Stimulated activated CD8-positive, alpha-beta memory T cell treated with anti-CD3 and anti-CD28 coated beads, Interleukin-15, amount 100 ng/mL, for 24 hours (primary cell): ENCODE measurements around the gene SLC17A3.

Experiments
- DNase-seq: peaks from one replicate; pipeline ENCODE4 v3.0.0-alpha.2; 2020; ENCODE audit warnings: low read depth

The SLC17A3 gene

GRCh38 chr6:25835442-25836283 is 38.4 kb downstream of the SLC17A3 start:
- DNase-seq = no peak

DNA sequence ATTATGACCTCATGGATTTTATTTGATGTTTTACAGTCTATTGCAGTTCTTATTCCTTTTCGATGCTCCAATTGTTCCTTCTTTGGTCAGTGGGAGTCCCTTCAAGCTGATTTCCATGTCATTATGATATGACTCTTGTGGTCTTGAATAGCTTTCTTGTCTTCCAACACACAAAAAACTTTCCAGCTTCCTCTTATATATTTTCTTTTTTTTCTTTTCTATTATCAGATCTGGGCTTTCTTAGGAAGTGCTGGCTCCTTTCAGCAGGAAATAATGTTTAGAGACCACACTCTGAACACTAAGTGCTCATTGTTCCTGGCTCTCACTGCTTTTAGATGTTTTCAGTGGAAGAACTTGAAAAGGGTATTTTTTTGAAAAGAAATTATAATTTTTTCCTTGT is 39.1 kb downstream of the SLC17A3 start:
- no peak for DNase-seq

GRCh38 chr6:25833136-25833535 is 40.9 kb downstream of the SLC17A3 start:
- DNase-seq = no peak

DNA sequence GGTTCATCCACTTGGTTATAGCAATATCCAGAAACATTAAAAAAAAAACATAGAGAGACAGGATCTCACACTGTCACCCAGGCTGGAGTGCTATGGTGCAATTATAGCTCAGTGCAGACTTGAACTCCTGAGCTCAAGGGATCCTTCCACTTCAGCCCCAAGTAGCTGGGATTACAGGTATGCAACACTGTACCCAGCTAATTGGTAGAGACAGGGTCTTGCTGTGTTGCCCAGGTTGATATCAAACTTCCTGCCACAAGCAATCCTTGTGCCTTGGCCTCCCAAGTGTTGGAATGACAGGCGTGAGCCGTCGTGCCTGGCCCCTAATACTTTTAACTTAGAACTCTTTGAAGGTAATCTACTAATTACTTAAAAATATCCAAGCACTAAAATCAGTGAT is 41.4 kb downstream of the SLC17A3 start:
- DNase-seq = no peak

GRCh38 chr6:25832307-25832662 is 41.8 kb downstream of the SLC17A3 start:
- no peak for DNase-seq

DNA sequence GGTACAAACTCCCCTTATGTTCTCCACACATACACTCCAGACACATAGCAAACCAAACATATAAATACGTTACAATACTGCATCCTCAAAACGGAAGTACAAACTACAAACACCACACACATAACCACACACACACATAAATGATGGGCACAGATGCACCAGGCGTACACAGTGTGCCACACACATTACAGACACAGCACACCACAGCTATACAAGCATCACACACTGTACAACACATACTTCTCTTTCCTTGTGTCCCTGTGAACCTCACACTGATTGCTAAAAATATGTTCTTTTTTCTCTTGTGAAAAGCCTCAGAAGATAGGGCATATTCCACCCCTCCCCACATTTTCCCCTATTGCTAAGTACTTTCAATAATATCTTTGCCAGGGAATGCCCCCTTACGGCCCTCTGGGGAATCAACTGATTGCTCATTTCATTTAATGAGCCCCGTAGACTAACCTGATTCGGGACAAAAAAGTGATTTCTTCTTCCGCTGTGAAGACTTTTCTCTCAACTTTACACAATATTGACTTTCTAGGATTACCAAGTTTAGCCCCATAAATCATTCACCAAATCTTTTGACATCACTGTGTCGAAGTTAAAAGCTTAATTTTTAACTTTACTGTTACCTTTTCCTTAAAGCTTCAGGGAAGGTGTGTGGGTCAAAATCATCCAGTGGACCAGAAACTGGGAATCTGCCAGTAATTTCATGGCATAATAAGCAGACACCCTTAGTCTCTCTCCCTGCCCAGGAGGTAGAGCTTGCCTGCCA is 42.3 kb downstream of the SLC17A3 start, which contains the start of gene SLC17A1:
Gene SLC17A1, minus strand, starts transcription at position 521 of the 775 bp plus-strand sequence. CDS start 1,495 bp downstream, outside the sequence.
- DNase-seq = no peak

- no peak for DNase-seq
Measured at GRCh38 chr6:25830458-25830857, 43.6 kb downstream of the SLC17A3 start.

DNA sequence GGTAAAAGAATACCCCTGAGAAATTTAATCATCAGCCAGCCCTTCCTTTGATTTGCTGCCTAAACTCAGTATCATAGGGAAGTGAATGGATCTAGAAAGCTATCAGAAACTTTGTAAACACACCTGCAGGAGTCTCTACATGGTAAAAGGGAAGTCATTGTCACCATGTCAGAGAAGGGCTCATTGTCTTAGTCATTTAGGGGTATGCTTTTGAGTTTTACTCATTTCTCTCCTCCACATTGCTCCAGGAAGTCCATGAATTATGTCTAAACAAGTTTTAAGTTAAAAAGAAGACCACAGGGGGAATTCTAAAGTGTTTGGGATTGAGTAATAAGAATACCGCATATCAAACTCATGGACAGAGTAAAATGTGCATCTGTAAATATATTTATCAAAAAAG is 44.7 kb downstream of the SLC17A3 start:
- no peak for DNase-seq

DNA sequence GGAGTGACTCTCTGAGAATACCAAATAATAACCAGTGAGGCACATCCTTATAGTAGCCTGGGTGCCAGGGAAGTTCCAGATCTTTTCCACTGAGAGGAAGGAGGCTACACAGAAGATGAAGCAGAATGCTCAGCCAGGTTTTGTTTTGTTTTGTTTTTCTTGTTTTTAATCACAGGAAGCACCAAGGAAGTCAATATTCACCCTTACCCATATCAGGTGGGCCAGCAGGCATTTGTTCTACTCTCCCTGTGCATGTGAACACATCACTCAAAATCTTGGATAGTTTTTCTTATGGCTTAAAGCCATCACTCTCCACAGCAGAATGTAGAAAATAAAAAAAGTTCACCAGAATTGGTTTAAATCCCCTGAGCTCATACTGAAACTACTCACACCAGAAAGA is 52.7 kb downstream of the SLC17A3 start:
- no peak for DNase-seq

- no peak for DNase-seq
Measured at GRCh38 chr6:25816252-25816651, 57.8 kb downstream of the SLC17A3 start.

GRCh38 chr6:25815194-25815593 is 58.8 kb downstream of the SLC17A3 start:
- DNase-seq = no peak

DNA sequence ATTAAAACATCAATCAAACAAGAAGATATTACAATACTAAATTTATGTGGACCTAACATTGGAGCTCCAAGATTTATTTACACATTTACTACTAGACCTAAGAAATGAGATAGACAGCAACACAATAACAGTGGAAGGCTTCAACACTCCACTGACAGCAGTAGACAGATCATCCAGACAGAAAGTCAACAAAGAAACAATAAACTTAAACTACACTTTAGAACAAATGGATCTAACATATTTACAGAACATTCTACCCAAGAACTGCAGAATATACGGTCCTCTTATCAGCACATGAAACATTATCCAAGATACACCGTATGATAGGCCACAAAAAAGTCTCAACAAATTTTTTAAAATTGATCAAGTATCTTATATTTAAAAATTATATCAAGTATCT is 69.2 kb downstream of the SLC17A3 start:
- DNase-seq = no peak

DNA sequence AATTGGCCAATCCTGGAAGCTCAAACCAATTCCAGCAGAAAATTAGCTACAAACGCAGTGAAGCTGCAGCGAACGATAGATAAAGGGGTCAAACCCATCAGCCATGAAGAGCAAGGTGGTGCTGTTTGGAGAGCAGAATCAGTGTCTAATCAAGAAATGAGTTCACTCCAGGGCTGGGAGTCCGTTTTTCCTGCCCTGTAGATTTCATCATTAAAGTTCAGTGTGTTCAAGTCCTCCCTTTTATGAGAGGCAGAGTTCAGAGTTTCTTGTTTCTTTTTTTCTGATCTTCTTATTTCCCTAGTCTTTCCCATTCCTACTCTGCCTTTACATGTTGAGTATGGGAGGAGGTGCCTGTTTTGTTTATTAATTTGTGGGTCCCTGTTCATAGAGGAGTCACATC is 72.6 kb downstream of the SLC17A3 start:
- no peak for DNase-seq
